NCI-H2107 (cell line): ENCODE results near the gene AGBL3.

Source experiments
- DNase-seq: peaks from one replicate; lab custom pipeline; 2025; lab: John Stamatoyannopoulos, UW

The AGBL3 gene

DNA sequence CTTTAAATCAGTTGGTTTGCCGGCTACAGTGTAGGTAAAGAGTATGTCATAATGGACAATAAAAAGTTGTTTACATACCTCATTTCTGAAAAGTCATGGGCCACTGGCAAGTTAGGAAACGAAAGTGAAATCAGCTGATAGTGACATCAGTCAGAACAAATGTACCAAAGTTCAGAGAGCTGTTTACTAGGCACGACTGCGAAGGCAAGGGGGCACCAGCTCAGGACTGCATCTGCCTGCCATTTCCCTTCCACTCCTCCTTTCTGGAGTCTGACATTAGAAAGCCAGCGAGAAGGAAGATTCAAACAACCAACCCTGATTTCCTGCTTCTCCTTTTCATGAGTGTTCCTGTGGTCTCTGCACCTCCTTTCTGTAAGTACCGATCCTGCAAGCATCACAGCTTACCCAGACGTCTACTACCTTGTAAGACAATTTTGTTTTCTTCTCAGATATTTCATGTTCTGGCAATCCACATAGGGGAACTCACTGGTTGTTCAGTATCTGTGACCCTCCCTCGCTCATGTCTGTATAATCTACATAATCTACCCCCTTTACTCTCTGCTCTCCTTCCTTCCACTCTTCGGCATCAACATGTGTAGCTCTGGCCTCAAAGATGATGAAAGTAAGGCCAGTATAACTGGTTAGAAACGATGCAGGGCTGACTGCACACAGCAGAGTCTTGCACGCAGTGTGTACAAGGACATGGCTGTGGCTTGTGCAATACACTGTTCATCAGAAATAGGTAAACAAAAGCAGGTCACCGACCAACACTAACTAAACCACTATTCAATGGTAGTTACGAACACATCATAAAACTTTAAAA, 161.8 kb downstream of the AGBL3 start, which contains the start of gene TMEM140:
TSS of gene TMEM140 (plus strand) at position 174 of the 823 bp plus-strand sequence. CDS start 16,370 bp downstream, outside the sequence.
- no peak for DNase-seq

DNA sequence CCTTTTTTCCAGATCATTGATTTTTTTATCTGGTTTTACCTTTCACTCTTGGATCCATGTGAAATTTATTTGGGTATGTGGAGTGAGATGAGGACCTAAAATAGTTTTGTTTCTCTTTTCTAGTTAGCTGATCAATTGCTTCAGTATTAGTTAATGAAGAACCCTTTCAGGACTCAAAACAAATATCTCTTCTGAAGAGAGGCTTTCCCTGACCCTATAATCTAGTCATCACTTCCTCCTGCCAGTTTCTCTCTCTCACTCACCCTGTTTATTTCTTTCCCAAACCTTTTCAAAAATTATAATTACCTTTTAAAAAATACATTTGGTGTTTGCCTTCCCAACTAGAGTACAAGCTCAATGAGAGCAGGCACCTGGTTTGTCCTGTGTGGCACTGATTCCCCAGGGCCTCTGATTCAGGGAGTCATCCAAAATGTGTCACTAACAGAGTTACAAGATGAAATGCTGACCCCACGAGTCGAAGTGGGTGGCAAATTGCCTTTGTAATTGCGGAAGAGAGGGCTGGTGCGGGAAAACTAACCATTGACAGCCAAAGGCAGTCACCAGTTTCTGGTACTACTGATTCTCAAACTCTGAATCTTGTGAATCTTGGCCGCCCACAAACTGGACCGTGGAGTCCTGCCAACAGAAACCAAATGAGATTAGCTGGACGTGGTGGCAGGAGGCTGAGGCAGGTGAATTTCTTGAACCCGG, 163.9 kb downstream of the AGBL3 start:
- DNase-seq, result no peak

DNA sequence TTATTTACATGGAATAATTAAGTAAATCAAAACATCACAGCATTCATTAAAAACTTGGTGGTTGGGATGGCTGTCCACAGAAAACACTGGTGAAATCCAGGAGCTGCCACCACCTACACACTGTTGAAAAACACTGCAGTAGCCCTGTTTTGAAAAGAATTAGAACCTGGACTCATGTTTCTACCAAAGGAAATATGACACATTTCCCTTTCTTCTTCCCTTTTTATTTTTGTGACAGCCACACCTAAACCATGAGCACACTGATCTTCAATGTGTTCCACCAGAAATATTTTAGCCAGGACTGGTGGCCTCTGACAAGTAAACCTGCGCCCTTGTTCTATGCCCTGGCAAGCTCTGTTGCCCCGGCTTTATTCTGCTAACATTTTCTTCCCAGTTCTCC, 164.8 kb downstream of the AGBL3 start:
- no peak for DNase-seq

DNA sequence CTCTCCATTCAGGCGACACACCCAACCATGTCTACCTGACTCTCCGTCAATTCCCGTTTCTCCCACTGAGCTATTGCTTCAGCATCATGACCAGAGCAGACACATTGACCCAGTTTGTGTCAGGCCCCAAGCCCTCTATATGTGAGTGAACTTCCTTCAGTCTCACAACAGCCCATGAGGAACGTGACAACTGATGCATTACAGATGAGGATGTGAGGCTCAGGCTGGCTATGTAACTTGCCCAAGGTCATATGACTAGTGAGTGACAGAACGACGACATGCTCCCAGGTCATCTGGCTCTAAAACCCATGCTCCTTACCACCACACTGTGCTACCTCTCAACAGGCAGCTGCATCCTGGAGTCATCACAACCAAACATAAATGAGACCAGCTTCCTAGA, 165.2 kb downstream of the AGBL3 start:
- DNase-seq, result no peak

DNA sequence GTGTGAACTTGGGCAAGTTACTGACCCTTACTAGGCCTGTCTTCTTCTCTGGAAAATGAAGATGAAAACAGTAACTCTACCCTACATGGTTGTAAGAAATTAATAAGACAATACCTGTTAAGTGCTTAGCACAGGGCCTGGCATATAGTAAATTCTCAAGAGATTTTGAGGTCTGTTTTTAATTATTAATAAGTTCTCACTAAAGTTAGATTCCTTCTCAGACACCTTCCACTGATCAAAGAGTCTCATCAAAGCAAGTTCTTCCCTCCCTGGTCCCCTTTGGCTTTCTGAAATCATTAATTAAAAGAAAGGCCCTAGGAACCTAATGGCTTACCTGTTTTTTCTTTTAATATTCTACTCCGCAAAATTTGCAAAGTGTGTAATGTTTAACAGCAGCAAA, 166.1 kb downstream of the AGBL3 start:
- no peak for DNase-seq

DNA sequence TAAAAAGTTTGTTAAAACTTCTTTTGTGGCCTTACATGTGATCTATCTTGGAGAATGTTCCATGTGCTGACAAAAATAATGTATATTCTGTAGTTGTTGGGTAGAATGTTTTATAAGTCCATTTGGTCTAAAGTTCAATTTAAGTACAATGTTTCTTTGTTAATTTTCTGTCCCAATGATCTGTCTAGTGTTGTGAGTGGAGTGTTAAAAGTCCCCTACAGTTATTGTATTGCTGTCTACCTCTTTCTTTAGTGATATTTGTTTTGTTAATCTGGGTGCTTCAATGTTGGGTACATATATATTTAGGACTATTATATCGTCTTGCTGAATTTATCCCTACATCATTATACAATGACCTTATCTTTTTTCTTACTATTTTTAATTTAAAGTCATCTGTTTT, 168.4 kb downstream of the AGBL3 start:
- no peak for DNase-seq

DNA sequence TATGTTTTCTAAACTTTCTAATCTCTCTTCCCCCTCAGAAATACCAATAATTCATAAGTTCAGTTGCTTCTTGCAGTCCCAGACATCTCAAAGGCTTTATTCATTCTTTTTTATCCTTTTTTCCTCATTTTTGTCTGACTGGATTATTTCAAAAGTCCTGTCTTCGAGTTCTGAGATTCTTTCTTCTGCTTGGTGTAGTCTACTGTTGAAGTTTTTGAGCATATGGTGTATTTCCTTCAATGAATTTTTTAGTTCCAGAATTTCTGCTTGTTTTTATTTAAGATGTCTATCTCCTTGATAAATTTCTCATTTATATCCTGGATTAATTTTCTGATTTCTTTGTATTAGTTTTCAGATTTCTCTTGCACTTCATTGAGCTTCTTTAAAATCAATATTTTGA, 170.0 kb downstream of the AGBL3 start:
- no peak for DNase-seq

DNA sequence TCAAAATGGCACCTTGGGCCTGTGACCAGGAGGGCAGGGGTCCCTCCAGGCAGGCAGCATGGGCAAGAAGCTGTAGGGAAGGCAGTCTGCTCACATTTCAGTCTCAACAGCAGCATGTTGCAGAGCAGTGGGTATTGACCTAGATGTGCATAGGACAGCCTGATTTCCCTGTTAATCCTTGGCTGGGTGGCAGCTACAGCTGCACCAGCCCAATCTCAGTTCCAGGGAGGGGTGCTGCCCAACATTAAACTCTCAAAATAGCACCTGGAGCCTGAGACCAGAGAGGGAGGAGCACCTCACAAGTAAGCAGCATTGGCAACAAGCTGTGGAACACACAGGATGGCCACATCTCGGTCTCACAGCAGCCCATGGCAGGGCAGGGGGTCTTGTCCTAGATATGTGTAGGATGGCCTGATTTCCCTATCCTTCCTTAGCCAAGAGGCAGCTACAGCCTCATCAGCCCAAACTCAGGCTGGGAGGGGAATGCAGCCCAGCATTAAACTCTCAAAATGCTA, 171.9 kb downstream of the AGBL3 start:
- no peak for DNase-seq

DNA sequence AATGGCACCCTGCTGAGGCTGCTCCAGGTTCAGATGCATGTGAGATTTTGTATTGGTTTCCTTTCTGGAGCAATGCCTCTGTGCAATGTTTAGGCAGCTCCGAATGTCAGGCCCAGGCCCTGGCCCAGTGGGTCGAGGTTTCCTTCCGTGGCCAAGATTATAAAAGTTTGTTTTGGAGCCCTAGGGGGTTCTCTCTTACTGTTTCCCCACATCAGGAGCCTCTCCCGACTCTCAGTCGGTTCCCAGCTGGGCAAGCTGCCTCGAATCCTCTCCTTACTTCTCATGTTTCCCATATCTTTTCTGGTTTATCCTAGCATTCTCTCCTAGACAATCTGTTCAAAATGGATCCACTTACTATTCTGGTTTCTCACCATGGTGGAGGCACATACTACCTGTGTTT, 172.6 kb downstream of the AGBL3 start:
- DNase-seq, result no peak

DNA sequence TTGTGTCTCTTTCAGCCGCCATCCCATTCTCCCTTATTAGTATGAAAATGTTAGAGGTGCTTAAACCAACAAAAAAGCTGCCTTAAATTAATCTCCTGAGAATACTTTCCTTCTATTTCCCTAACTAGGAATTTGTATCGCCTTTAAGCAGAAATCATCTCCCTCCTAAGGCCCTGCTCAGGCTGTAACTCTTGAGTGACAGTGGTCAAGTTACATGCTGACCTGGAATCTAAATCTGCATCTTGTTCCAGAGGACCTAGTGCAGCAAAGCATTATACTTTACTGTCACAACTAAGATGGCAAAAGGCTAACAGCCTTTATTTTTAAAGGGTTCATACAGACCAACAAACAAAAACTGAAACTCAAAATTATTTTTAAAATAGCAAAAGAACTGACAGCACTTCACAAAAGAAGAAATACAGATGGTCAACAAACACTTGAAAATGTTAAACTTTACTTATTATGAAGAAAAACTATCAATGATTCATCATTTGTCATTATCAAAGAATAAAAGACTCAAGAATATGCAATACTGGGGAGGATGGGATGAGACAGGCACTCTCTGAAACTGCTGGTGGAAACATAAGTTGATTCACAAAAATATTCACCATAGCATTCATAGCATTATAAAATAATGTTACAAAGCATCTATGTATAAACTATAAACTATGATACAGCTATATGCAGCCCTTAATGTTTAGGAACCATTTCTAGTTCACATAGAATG, 173.2 kb downstream of the AGBL3 start:
- no peak for DNase-seq

DNA sequence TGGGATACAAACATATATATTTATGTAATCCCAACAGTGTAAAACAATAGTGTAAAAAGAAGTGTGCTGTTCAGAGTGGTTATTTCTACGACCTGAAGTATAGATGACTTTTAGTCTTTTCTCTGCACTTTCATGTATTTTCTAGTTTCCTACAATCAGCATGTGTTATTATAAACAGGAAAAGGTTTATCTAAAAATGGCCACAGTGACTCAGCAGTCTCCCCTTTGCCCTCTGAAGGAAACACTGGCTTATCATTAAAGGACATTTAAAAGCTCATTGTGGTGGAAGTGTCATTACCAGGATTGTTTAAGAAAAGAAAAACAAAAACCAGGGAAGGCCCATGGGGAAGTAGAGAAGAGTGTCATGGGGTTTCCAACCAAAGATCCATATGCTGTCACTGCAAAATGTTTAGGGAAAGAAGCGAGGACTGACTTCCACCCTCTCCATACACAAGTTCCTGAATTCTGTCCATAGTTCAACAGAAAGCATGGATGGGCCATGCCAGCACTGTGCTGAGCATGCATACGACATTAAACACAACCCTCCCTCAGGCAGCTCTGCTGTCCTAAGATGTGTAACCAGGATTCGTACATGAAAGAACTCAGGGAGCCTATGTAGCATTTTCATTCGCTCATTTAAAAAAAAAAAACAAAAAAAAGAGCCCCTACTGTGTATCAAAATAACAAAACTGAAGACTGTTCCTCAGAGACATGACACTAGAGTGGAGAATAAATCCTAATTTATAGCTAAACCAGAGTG, 174.0 kb downstream of the AGBL3 start:
- no peak for DNase-seq

DNA sequence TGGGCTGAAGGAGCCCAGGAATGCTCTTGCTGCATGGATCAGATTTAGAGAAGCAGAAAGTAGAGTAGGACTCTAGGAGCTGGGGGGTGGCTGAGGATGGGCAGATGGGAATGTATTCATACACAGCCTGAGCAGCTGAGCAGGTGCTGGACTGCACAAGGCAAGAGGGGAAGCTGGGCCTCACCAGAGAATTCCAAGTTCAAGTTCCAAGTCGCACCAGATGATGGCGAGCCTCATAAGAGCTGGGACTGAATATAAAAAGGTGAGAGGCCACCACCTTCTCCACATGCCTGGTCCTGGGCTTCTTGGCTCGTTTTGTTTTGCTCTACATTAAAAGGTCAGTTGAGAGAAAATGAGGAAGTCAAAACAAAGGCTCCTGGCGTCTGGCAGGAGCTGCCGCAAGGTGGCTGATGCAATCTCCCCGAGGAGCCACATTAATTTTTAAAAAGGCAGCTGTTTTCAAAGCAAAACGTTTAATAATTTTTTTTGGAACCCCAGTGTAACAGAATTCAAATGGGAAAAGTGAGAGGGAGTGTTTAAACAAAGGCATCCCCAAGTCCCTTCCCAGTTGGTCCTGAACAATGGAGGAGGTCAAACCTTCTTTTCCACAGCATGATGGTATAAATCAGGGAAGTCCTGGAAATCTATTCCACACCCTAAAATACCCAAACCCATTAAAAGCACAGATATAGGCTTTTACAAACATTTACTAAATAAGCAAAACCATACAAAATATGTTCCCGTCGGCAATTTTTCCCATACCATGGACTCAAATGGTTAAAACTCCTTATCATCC, 174.7 kb downstream of the AGBL3 start:
- no peak for DNase-seq

DNA sequence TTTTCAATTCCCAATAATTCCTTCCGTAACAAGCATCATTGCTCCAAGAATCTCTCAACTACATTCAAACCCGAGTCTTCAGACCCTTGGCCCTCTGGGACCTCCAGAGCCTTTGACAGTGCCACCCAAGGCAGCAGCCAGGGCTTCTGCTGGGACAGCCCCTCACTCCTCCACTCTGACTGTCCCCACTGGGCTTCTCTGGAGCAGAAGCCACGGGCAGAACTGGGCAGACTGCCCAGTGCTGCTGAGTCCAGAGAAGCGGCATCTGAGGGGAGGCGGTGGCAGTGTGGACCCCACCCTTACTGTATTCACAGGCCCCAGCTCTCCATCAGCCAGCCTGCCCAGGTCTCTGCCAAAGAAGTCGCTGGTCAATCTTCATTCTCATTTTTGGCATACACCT, 175.4 kb downstream of the AGBL3 start:
- DNase-seq, result no peak

DNA sequence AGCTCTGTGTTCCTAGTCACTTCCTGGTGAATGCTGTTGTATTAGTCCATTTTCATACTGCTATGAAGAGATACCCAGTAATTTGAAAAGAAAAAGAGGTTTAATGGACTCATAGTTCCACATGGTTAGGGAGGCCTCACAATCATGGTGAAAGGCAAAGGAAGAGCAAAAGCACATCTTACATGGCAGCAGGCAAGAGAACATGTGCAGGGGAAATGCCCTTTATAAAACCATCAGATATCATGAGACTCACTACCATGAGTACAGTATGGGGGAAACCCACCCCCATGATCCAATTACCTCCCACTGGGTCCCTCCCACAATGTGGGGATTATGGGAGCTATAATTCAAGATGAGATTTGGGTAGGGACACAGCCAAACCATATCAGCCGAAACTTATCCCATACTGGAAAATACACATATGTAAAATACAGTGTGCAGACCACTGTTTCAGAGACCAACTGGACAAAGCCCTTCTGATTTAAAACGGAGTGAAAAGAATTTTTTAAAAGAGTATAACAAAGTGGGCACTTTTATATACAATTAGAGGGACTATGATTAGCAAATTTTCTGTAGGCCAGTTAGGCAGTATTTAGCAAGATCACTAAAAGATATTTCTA, 176.2 kb downstream of the AGBL3 start:
- DNase-seq, result no peak

DNA sequence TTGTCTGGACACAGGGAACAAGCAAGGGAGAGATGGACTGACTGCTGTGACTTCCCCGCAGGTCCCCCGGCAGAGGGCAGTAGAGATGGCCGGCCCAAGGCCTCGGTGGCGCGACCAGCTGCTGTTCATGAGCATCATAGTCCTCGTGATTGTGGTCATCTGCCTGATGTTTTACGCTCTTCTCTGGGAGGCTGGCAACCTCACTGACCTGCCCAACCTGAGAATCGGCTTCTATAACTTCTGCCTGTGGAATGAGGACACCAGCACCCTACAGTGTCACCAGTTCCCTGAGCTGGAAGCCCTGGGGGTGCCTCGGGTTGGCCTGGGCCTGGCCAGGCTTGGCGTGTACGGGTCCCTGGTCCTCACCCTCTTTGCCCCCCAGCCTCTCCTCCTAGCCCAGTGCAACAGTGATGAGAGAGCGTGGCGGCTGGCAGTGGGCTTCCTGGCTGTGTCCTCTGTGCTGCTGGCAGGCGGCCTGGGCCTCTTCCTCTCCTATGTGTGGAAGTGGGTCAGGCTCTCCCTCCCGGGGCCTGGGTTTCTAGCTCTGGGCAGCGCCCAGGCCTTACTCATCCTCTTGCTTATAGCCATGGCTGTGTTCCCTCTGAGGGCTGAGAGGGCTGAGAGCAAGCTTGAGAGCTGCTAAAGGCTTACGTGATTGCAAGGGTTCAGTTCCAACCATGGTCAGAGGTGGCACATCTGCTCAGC, 178.2 kb downstream of the AGBL3 start:
- no peak for DNase-seq

DNA sequence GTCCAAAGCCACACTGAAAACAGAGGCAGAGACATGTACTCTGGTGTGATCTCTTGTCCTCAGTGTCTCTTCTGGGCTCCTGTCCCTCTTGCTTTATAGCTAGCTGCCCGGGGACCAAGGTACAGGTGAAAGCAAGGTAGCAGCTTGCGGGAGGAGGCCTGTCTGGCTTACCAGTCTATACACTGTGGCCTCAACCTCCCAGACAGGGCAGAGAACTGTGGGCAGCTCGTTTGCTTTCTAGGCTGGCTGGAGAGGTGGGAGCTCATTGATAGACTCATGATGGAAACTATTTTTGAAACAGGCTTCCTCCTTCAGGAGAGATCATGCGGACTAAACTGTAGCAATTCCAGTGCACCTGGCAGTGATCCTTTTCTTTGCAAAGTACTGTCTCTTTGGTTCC, 179.6 kb downstream of the AGBL3 start:
- no peak for DNase-seq

DNA sequence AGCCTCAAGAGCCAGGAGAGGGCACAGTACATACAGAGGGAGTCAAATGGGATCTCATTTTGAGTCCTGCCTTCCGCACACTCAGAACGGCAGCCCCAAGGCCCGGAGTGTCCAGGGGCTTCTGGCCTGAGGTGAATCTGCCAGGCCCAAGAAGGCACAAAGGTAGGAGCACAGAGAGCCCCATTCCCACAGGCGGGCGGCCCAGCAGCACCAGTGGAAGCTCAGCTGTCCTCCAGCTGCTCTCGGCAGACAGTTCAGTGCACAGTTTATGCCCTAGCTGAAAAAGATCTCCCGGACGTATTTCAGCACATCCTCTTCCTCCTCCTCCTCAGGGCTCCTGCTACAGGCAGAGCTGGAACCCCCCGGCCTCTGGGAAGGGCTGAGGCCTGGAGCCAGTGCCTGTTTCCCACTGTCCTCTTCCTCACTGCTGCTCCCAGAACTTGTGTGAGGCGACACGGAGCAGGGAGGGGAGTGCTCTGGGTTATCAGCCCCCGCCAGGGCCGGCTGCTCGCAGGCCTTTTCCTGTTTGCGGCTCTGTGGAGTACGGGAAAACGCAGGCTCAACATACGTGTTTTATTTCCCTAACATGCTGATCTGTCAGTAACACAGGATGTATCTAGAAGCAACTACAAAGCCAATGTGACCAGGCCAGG, 180.2 kb downstream of the AGBL3 start:
- no peak for DNase-seq

DNA sequence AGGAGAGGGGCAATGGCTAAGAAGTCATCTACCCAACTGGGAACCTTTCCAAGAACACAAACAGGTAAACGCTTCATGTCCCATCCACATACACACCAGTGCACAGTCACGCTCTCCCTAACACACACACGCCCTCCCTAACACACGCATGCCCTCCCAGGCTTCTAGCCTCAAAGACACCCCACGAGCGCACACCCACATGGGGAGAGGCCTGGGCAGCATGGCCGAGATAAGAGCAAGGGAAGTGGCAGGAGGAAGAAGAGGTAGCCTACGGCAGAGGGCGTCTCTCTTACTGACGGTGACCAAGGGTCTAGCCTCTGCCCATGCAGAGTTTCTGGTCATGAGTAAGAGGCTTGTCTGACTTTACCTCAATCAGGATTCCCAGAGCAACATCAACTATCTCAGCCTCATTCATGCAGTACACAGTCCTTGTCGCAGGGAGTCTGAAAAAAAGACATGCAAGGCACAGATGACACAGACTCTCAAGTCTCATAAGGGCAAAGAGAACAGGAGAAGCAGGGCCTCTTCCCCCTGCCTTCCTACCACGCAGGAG, 181.1 kb downstream of the AGBL3 start:
- DNase-seq, result no peak

DNA sequence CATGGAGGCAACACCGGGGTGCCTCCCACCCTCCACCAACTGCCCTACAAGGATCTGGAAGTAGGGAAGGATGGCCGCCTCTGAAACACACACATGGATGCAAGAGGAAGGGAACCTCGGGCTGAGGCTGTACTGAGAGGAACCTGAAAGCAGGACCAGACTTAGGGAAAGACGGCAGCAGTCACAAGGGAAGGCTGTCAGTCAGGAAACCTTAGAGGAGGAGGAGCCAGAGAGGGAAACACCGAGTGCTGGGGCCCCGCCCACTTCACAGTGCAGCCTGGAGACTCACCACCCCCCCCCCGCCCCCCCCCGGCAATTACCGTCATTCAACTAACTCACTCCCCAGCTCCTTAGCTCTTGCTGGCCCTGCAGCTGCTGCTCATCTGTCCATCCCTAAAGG, 181.7 kb downstream of the AGBL3 start:
- DNase-seq, result no peak
